NCI-H748 (cell line): Measurements from ENCODE around the gene EPB41L1.

Experiments
- DNase-seq: peaks from one replicate; lab custom pipeline; 2025; ENCODE audit not compliant: unreplicated experiment; lab: John Stamatoyannopoulos, UW

The EPB41L1 gene

GRCh38 chr20:36154700-36155628 is at the start of gene EPB41L1:
Gene EPB41L1 (plus strand): TSS chr20:36154740. CDS start chr20:36173778, 19,038 bp downstream.
- DNase-seq = peak; percentile 58

GRCh38 chr20:36104856-36105255 is 49.7 kb upstream of the EPB41L1 start:
- DNase-seq = no peak

- DNase-seq = no peak
Observed at GRCh38 chr20:36105711-36106226, 48.8 kb upstream of the EPB41L1 start.

DNA sequence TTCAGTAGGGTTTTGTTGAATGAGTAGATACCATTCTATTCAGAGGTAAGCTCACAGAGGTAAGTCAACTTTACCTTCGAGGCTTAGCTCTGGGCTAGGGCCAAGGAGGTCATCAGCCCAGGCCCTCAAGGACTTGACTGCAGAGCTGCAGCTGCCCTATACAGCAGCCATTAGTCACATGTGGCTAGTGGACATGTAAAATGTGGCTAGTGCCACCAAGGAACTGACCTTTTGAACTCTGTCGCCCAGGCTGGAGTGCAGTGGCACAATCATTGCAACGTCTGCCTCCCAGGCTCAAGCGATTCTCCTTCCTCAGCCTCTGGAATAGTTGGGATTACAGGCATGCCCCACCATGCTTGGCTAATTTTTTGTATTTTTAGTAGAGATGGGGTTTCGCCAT is 47.9 kb upstream of the EPB41L1 start:
- DNase-seq = no peak

DNA sequence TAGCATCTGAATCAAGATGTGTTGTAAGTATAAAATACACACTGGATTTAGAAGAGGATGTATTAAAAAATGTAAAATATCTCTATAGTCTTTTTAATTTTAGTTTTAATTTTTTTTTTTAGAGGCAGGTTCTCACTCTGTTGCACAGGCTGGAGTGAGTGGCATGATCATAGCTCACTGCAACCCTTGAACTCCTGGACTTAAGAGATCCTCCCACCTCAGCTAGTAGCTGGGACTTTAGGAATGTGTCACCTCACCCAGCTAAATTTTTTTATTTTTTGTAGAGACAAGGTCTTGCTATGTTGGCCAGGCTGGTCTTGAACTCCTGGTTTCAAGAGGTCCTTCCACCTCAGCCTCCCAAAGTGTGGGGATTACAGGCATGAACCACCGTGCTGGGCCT is 46.7 kb upstream of the EPB41L1 start:
- DNase-seq = no peak

DNA sequence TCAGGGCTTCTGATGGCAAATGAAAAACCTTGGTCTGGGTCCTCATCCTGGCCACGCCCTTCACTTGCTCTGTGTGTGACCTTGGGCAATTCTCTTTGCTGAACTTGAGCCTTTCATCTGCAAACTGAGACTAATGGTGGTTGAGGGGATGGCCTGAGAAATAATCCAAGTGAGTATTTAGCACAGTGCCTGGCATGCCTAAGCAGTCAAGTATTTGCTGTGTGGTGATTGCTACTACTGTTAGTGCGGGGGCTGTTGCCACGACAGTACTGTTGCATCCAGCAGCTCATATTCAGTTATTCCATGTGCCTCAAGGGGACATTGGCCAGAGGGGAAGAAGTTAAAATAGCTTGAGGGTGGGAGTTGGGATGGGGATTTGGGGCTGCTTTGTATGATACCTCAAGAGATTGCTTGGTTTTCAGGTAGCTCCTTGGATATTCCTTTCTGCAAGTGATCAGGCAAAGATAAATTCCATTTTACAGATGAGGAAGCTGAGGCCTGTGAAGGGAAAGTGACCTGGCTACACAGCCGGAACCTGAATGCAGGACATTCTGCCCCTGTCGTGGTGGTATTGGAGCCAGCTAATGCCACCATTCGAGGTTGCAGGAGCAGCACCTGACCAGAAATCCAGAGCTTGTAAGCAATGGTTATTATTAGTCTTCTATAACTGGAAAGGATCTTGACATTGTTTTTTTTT is 45.1 kb upstream of the EPB41L1 start:
- DNase-seq = no peak

GRCh38 chr20:36110994-36111393 is 43.5 kb upstream of the EPB41L1 start:
- DNase-seq = no peak

DNA sequence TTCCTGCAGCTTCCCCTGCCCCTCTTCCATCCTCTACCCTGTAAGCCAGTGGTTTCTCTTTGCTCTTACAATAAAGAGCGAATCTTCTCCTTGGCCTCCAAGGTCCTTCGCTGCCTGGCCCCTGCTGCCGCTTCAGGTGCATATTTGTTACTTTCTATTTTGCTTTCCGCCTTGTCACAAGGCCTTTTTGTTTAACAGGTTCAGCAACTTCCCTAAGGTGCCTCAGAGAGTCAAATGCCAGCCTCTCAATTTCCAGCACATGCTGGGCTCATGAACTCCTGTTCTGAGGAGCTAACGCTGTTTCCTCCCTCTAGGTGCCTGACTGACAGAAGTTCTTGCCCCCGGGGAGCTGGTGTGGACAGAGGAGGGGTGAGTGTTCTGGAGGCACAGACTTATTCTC is 42.4 kb upstream of the EPB41L1 start:
- DNase-seq = no peak

GRCh38 chr20:36113036-36113435 is 41.5 kb upstream of the EPB41L1 start:
- no peak for DNase-seq

GRCh38 chr20:36113566-36114250 is 40.8 kb upstream of the EPB41L1 start:
- DNase-seq = no peak

DNA sequence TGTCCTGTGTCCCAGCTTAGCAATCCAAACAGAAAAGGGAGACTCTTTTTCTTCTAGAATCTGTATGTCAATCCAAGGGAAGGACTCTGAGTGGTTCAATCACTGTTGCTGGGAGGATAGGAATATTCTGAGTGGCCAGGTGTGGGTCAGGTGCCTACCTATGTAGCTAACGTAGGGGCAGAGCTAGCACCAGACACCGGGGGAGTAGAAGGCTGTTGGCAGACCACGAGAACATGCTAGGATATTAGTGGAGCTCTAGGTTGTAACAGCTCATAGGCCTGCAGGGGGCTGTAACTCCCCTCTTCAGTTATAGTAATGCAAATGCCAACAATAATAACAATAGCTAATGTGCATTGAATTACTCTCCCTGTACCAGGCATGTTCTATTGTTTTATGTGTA is 39.8 kb upstream of the EPB41L1 start:
- DNase-seq = no peak

GRCh38 chr20:36115925-36116324 is 38.6 kb upstream of the EPB41L1 start:
- no peak for DNase-seq

DNA sequence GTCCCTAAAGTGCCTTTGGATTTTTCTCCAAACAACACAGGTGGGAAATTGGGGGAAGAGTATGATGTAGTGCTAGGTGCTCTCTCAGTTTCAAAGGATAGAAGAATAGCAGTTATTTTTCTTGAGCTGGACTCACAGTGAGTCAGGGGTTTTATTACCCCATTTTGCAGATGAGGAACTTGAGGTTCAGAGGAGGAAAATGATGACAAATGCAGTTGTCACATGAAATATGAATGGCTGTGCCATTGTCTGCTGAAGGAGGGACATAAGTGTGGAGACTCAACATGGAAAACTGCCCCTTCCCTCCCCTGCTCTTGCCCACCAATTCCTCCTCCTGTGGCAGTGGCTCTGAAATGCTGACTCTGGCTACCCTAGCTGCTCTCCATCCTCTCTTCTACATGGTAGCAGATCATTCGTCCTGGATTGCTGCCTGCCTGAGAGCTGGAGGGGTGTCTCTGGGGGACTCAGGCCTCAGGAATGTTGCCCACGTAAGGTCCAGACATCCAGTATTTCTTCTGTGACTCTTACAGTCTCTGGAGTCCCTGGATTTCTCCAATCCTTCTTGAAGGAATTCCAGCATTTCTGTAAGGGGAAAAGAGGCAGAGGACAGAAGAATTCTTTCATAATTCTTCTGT is 37.6 kb upstream of the EPB41L1 start:
- DNase-seq = no peak

DNA sequence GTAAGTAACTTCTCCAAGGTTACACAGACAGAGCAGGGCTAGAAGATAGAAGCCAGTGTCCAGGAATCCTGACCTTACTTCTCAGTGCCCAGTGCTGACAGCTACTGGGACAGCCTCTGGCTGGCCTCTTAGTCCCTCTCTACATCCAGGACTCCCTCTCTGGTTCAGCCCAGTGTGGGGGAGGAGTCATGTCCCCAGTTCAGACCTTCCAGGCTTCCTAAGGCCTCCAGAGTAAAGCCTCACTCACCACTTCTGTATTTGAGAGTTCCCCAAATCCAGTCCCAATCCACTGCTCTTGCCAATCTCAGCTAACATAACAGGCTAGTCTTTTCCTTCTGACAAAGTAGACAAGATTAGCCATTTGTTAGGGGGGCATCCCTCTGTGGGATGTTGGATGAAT is 36.9 kb upstream of the EPB41L1 start:
- no peak for DNase-seq

GRCh38 chr20:36118371-36118770 is 36.2 kb upstream of the EPB41L1 start:
- no peak for DNase-seq

DNA sequence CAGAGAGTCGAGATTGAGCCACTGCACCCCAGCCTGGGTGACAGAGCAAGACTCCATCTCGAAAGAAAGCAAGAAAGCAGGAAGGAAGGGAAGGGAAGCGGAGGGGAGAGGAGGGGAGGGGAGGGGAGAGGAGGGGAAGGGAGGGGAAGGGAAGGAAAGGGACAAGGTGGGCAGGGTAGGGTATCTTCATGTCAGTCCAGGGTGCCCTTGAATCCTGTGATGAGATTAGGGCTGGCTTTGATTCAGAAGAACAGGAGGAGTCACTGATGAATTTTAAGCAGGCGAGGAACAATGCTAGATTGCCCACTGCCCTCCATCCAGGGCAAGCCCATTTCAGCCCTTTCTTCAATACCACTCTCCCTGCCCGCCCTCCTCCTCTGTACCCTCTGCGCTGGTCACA is 35.0 kb upstream of the EPB41L1 start:
- no peak for DNase-seq

GRCh38 chr20:36120241-36120640 is 34.3 kb upstream of the EPB41L1 start:
- no peak for DNase-seq

- no peak for DNase-seq
Observed at GRCh38 chr20:36120991-36121390, 33.5 kb upstream of the EPB41L1 start.

- DNase-seq = peak; percentile 41
Observed at GRCh38 chr20:36121981-36122930, 32.3 kb upstream of the EPB41L1 start.

- DNase-seq = no peak
Observed at GRCh38 chr20:36122931-36123288, 31.6 kb upstream of the EPB41L1 start.
